Nephron progenitor cell (in vitro differentiated cells): ENCODE data around the gene TIMM44.
A peak's percentile ranks its signal among the peaks of the same experiment; 100 is the strongest.

Source experiments
- DNase-seq: peaks from one replicate; pipeline ENCODE4 v3.0.0; 2021
- H3K27ac Mint-ChIP-seq: 2 replicates; pipeline ENCODE4 v1.8.0; 2021; ENCODE audit warnings: mild to moderate bottlenecking, moderate library complexity, mixed read lengths
- H3K27me3 Mint-ChIP-seq: 2 replicates; pipeline ENCODE4 v1.8.0; 2021; ENCODE audit warnings: mild to moderate bottlenecking, low read depth, mixed read lengths; ENCODE audit not compliant: poor library complexity
- H3K36me3 Mint-ChIP-seq: 2 replicates; pipeline ENCODE4 v1.8.0; 2021; ENCODE audit warnings: low read depth, mixed read lengths
- H3K4me1 Mint-ChIP-seq: 2 replicates; pipeline ENCODE4 v1.8.0; 2021; ENCODE audit warnings: mixed read lengths
- H3K4me3 Mint-ChIP-seq: 2 replicates; pipeline ENCODE4 v1.8.0; 2021; ENCODE audit warnings: mild to moderate bottlenecking, moderate library complexity, mixed read lengths
- H3K9me3 Mint-ChIP-seq: 2 replicates; pipeline ENCODE4 v1.8.0; 2021; ENCODE audit warnings: mild to moderate bottlenecking, moderate library complexity, mixed read lengths
- CTCF ChIP-seq: fragments of 200-600 bp; sonication (generic); IDR thresholded peaks from 2 replicates; pipeline ENCODE4 v1.5.0; 2021; ENCODE audit warnings: antibody characterized with exemption

The TIMM44 gene

GRCh38 chr19:7904074-7905020, 39.1 kb downstream of the TIMM44 start:
- Mint-ChIP-seq H3K36me3 (no peaks in the 10 kb centered on the region), H3K9me3 (no peaks in the 10 kb centered on the region), H3K4me1 (peaks cover 32% of the 10 kb centered on the region), H3K27me3 (peaks cover 29% of the 10 kb centered on the region), H3K4me3 (peak overlapping the region; percentile 89), H3K27ac (peak overlapping the region; percentile 46)
- TF ChIP-seq CTCF = no peak
- peak; percentile 58 for DNase-seq

- no peaks in the 10 kb centered on the region for H3K9me3 Mint-ChIP-seq
- H3K4me1 Mint-ChIP-seq = peaks cover 33% of the 10 kb centered on the region
- peak within 1 kb of the TSS; percentile 90 for H3K27ac Mint-ChIP-seq
- H3K4me3 Mint-ChIP-seq = peak within 1 kb of the TSS; percentile 89
- peak; percentile 39 for TF ChIP-seq CTCF
- H3K36me3 Mint-ChIP-seq = no peaks in the 10 kb centered on the region
- DNase-seq = peak; percentile 100
- peaks cover 33% of the 10 kb centered on the region for H3K27me3 Mint-ChIP-seq
Observed at GRCh38 chr19:7903244-7904073, 40.0 kb downstream of the TIMM44 start, which contains the start of gene MAP2K7. Gene MAP2K7 (plus strand): TSS chr19:7903877. CDS start chr19:7903945, 68 bp downstream.

GRCh38 chr19:7902796-7903243, 40.6 kb downstream of the TIMM44 start:
- Mint-ChIP-seq H3K9me3 (no peaks in the 10 kb centered on the region), H3K36me3 (no peaks in the 10 kb centered on the region), H3K27me3 (peaks cover 33% of the 10 kb centered on the region), H3K4me3 (peak overlapping the region; percentile 83), H3K27ac (peak overlapping the region; percentile 90), H3K4me1 (peaks cover 33% of the 10 kb centered on the region)
- no peak for TF ChIP-seq CTCF
- no peak for DNase-seq

DNA sequence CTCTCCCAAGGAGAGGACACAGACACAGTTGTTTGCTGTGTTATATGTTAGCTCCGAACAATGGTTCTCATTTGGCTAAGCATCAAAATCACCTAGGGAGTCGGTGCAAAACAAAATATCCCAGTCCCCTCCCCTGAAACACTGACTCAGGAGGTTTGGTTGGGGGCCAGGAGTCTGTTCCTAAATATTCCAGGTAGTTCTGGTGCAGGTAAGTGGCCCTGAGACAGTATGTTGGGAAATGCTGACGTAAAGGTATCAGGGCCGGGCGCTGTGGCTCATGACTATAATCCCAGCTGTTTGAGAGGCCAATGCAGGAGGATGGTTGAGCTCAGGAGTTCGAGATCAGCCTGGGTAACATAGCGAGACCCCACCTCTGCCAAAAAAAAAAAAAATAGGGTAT, 42.1 kb downstream of the TIMM44 start:
- Mint-ChIP-seq H3K27ac (no peak overlapping the region), H3K36me3 (no peaks in the 10 kb centered on the region), H3K9me3 (no peaks in the 10 kb centered on the region), H3K4me1 (peaks cover 33% of the 10 kb centered on the region), H3K27me3 (peaks cover 33% of the 10 kb centered on the region), H3K4me3 (no peak overlapping the region)
- TF ChIP-seq CTCF = no peak
- DNase-seq = no peak

DNA sequence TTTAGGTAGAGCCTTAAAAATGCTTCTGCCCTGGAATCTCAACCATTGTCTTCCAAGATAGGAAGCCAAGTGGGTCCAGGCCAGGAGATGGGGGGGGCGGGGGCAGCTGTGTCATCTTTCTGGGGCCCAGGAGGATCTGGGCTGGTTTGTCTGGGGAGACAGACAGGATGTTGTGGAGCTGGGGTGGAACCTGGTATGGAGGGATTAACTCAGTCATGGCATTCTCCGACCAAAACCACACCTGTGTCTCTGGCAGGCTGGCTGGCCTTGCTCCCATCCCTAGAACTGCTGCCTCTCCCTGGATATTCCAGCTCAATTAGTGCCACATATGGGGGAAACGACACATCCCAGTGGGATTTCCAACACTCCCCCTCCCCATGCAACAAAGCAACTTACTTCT, 42.5 kb downstream of the TIMM44 start:
- TF ChIP-seq CTCF = no peak
- peaks cover 33% of the 10 kb centered on the region for H3K27me3 Mint-ChIP-seq
- H3K36me3 Mint-ChIP-seq = no peaks in the 10 kb centered on the region
- peaks cover 30% of the 10 kb centered on the region for H3K4me1 Mint-ChIP-seq
- no peaks in the 10 kb centered on the region for H3K9me3 Mint-ChIP-seq
- no peak overlapping the region for H3K4me3 Mint-ChIP-seq
- H3K27ac Mint-ChIP-seq = no peak overlapping the region
- DNase-seq = no peak
